GM12878 (cell line): Measurements from ENCODE around the gene VAC14. TPM values are rescaled to one million over a fixed set of nuclear protein-coding genes. Genes with fewer than 3 reads are reported as not detected.

Source experiments
- ATAC-seq: fragments of 200-7000 bp; cut with Tn5 transposase; 3 replicates; pipeline ENCODE4 v1.9.1; 2020; ENCODE audit warnings: mild to moderate bottlenecking, moderate library complexity
- BruUV-seq: library from RNA; stranded (reverse); fragments of 400-500 nt; replicated peaks from 2 replicates; lab custom pipeline; 2021; lab: Mats Ljungman, UMichigan
- CTCF ChIA-PET: fragments of 300-600 bp; sonication (Branson Sonifier 250); formaldehyde crosslinking; extraction: SDS; loops from one replicate; lab custom pipeline; 2021; ENCODE audit warnings: inconsistent platforms; lab: Yijun Ruan, JAX
- POLR2A ChIA-PET: fragments of 350-600 bp; formaldehyde crosslinking; extraction: SDS; loops from one replicate; lab custom pipeline; 2021; ENCODE audit warnings: inconsistent platforms; lab: Charles Lee
- RAD21 ChIA-PET: fragments of 300-600 bp; sonication (Branson Sonifier 250); formaldehyde crosslinking; loops from one replicate; lab custom pipeline; 2023; ENCODE audit warnings: antibody characterized with exemption; ENCODE audit not compliant: unreplicated experiment; lab: Charles Lee
- SMC1A ChIA-PET: fragments of 300-600 bp; sonication (Branson Sonifier 250); formaldehyde crosslinking; loops from one replicate; lab custom pipeline; 2023; ENCODE audit not compliant: unreplicated experiment, uncharacterized antibody; lab: Charles Lee
- DNase-seq: peaks from one replicate; pipeline ENCODE4 v3.0.0-alpha.2; 2011; ENCODE audit warnings: low read depth, low spot score
- FAIRE-seq: peaks from 3 replicates; lab custom pipeline; 2011; peaks lifted over from hg19 to GRCh38; lab: Jason Lieb, UNC
- H2AFZ ChIP-seq: 2 replicates; pipeline ENCODE4 v1.6.0; 2011; ENCODE audit warnings: low read depth, low read length, control low read depth; ENCODE audit not compliant: control insufficient read depth
- H3K27ac ChIP-seq: 2 replicates; pipeline ENCODE4 v1.5.1; 2011; ENCODE audit warnings: control low read depth; ENCODE audit not compliant: control insufficient read depth, insufficient read depth
- H3K27me3 ChIP-seq, 2 experiments: replicated peaks in 1 of 2; 2 replicates each; pipeline versions ENCODE4 v1.6.0 to v1.6.1; 2011; ENCODE audit warnings: low read length in 1 of 2; ENCODE audit not compliant: control insufficient read depth in 2 of 2, insufficient read depth in 2 of 2
- H3K36me3 ChIP-seq, 2 experiments: 2 replicates each; pipeline ENCODE4 v1.5.1; 2011; ENCODE audit warnings: low read length in 1 of 2; ENCODE audit not compliant: control insufficient read depth in 2 of 2, insufficient read depth in 2 of 2
- H3K4me1 ChIP-seq: 2 replicates; pipeline ENCODE4 v1.6.1; 2011; ENCODE audit warnings: mild to moderate bottlenecking, low read length, moderate library complexity, mixed read lengths; ENCODE audit not compliant: control insufficient read depth, insufficient read depth
- H3K4me2 ChIP-seq: 2 replicates; pipeline ENCODE4 v1.6.0; 2011; ENCODE audit warnings: control low read depth; ENCODE audit not compliant: control insufficient read depth, insufficient read depth
- H3K4me3 ChIP-seq: fragments of 200-600 bp; sonication (generic); 2 replicates; pipeline ENCODE4 v1.5.1; 2016
- H3K79me2 ChIP-seq: 2 replicates; pipeline ENCODE4 v1.6.0; 2011; ENCODE audit warnings: low read length; ENCODE audit not compliant: control insufficient read depth, insufficient read depth
- H3K9ac ChIP-seq: 2 replicates; pipeline ENCODE4 v1.8.0; 2011; ENCODE audit warnings: low read length, control low read depth, mixed read lengths; ENCODE audit not compliant: control insufficient read depth, insufficient read depth
- H3K9me3 ChIP-seq: replicated peaks from 3 replicates; pipeline ENCODE4 v1.5.1; 2011; ENCODE audit warnings: mild to moderate bottlenecking, low read length; ENCODE audit not compliant: control insufficient read depth, insufficient read depth
- H4K20me1 ChIP-seq: 2 replicates; pipeline ENCODE4 v1.6.0; 2011; ENCODE audit not compliant: control insufficient read depth, insufficient read depth
- BCLAF1 ChIP-seq: fragments of 450-650 bp; IDR thresholded peaks from 2 replicates; pipeline ENCODE4 v1.6.1; 2017; ENCODE audit warnings: antibody characterized with exemption, mild to moderate bottlenecking, moderate library complexity
- CHD1 ChIP-seq: IDR thresholded peaks from 2 replicates; pipeline ENCODE4 v1.6.1; 2012; ENCODE audit warnings: low read depth, low read length, improper control_type of control experiment
- HSF1 ChIP-seq: fragments of 150-350 bp; IDR thresholded peaks from 2 replicates; pipeline ENCODE4 v1.6.1; 2014; ENCODE audit warnings: mild to moderate bottlenecking, low read depth, low read length
- IKZF1 ChIP-seq: fragments of 450-650 bp; conservative IDR thresholded peaks from 2 replicates; pipeline ENCODE4 v1.6.1; 2017; ENCODE audit warnings: antibody characterized with exemption, mild to moderate bottlenecking
- IRF4 ChIP-seq: IDR thresholded peaks from 2 replicates; pipeline ENCODE4 v1.6.1; 2011; ENCODE audit warnings: low read depth, low read length
- KLF5 ChIP-seq: fragments of 450-650 bp; IDR thresholded peaks from 2 replicates; pipeline ENCODE4 v1.6.1; 2014; ENCODE audit warnings: mild to moderate bottlenecking; ENCODE audit not compliant: partially characterized antibody
- MYB ChIP-seq: fragments of 150-350 bp; IDR thresholded peaks from 2 replicates; pipeline ENCODE4 v1.6.1; 2014; ENCODE audit warnings: mild to moderate bottlenecking, low read depth, low read length, borderline replicate concordance
- NRF1 ChIP-seq: conservative IDR thresholded peaks from 2 replicates; pipeline ENCODE4 v1.6.1; 2011; ENCODE audit warnings: mild to moderate bottlenecking, low read depth, low read length, improper control_type of control experiment
- PBX3 ChIP-seq: IDR thresholded peaks from 2 replicates; pipeline ENCODE4 v1.6.1; 2011; ENCODE audit warnings: mild to moderate bottlenecking, low read depth, low read length, moderate library complexity; ENCODE audit not compliant: insufficient replicate concordance
- PML ChIP-seq: IDR thresholded peaks from 2 replicates; pipeline ENCODE4 v1.6.1; 2012; ENCODE audit warnings: low read length, inconsistent platforms
- POLR2A ChIP-seq: IDR thresholded peaks from 2 replicates; pipeline ENCODE4 v1.6.1; 2011; ENCODE audit warnings: low read depth, mild to moderate bottlenecking, low read length
- POLR2AphosphoS5 ChIP-seq: IDR thresholded peaks from 2 replicates; pipeline ENCODE4 v1.6.1; 2011; ENCODE audit warnings: mild to moderate bottlenecking, low read length, inconsistent platforms
- RCOR1 ChIP-seq: conservative IDR thresholded peaks from 2 replicates; pipeline ENCODE4 v1.6.1; 2012; ENCODE audit warnings: low read depth, low read length, improper control_type of control experiment
- RUNX3 ChIP-seq: IDR thresholded peaks from 2 replicates; pipeline ENCODE4 v1.6.1; 2012; ENCODE audit warnings: low read length, inconsistent platforms
- SMAD1 ChIP-seq: fragments of 450-650 bp; IDR thresholded peaks from 2 replicates; pipeline ENCODE4 v1.6.1; 2018; ENCODE audit warnings: mild to moderate bottlenecking, low read depth; ENCODE audit not compliant: partially characterized antibody
- SUPT20H ChIP-seq: IDR thresholded peaks from 2 replicates; pipeline ENCODE4 v1.6.1; 2011; ENCODE audit warnings: low read depth, mild to moderate bottlenecking, low read length, moderate library complexity, borderline replicate concordance; ENCODE audit not compliant: control insufficient read depth
- WRNIP1 ChIP-seq: IDR thresholded peaks from 2 replicates; pipeline ENCODE4 v1.6.1; 2011; ENCODE audit warnings: low read depth, low read length, improper control_type of control experiment, borderline replicate concordance
- WGBS: methylation state at CpG from one replicate; pipeline ENCODE4 v1.1.6; 2016; ENCODE audit warnings: low lambda C conversion rate; ENCODE audit not compliant: insufficient replicate concordance, insufficient coverage; ENCODE audit errors: missing lambda C conversion rate; 5-methylcytosine and 5-hydroxymethylcytosine counted together
- in situ Hi-C: fragments of 300-500 bp; cut with MboI; formaldehyde crosslinking; loops from 9 replicates; pipeline ENCODE4 v1.14.3; 2018; ENCODE audit warnings: mixed read lengths
- intact Hi-C: fragments of 100-400 bp; cut with micrococcal nuclease; formaldehyde crosslinking; loops from one replicate; pipeline ENCODE4 v1.14.2; 2022; ENCODE audit not compliant: unreplicated experiment
- polyA plus RNA-seq, 11 experiments: library from polyadenylated mRNA; depleted of rRNA in 4 of 11; unstranded in 6 of 11; stranded (reverse) in 5 of 11; fragments of >200 nt; fragmentation: Nextera tagmentation in 4 of 11; fragmentation: Illumina TruSeq in 1 of 11; extraction: Ambion mirVana in 4 of 11; extraction: Trizol in 1 of 11; gene quantifications; 1 replicate in 1 of 11; 2 replicates in 10 of 11; pipeline versions ENCODE4 v1.2.1 to v1.2.3, GENCODE V29; 2011 to 2016; ENCODE audit warnings: inconsistent platforms in 2 of 11, missing spikeins in 2 of 11, low read depth in 1 of 11
- total RNA-seq, 4 experiments: library from RNA; depleted of rRNA in 3 of 4; stranded (reverse); fragments of >200 nt in 3 of 4; fragmentation: Illumina TruSeq in 1 of 4; extraction: Trizol in 1 of 4; gene quantifications; 2 replicates each; pipeline versions ENCODE4 v1.2.1 to v1.2.3, GENCODE V29; 2013 to 2021

Gene VAC14
- total and polyA plus RNA-seq, 10 of the 15 experiments (the other 5 are each of a cell fraction or from before 2014, with no cell fraction given) = 1.3 to 45.5 (median 25.5) TPM

DNA sequence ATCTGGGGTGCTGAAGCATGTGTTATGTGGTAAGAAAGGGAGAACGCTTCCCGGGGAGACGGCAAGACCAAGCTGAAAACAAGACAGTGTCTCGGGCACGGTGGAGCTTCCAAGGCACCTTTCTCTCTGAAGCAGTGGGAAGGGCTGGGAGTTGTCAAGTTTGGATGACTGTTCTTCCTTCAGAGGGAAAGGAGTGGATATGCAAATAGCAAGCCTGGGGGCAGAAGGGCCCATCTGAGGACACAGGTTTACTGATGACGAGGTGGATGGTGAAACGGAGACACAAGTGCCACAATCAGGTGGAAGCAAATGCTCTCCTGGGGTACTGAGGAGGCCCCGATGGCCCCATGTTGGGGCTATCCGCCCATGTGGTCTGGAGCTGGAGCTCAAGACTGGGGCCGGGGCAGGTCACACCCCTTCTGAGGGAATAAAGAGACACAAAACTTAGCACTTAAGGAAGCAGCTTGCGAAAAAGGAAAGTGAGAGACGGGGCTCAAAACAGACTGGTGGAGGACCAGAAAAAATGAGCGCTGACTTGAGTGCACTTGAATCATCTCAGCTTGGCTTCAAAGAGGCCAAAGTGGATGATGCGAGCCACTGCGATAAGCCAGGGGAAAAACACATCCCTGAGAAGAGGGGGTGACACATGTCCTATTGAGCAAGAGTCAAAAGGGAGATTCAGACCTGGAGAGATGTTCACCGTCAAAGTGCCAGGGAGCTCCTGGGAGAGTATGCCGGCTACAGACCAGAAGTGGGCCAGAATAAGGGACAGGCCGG, 80.3 kb downstream of the VAC14 start:
- Histone ChIP-seq H2AFZ (no peak overlapping the region), H3K27me3 (no peaks in the 10 kb centered on the region), H3K36me3 (no peaks in the 10 kb centered on the region; a peak in 2 of 4 replicates), H4K20me1 (no peaks in the 10 kb centered on the region)
- RAD21 ChIA-PET = no interaction called here
- 99% methylated on average over 18 of the region's 18 CpGs for WGBS
- FAIRE-seq = no peak
- no peak for TF ChIP-seq POLR2AphosphoS5
- TF ChIP-seq MYB = no peak
- TF ChIP-seq HSF1 = no peak
- TF ChIP-seq BCLAF1 = no peak
- no peak for TF ChIP-seq RUNX3
- no peak for TF ChIP-seq POLR2A
- no peak for TF ChIP-seq NRF1
- no peak for TF ChIP-seq IKZF1
- TF ChIP-seq KLF5 = no peak
- no peak for TF ChIP-seq PBX3
- no peak for TF ChIP-seq CHD1
- no peak for TF ChIP-seq RCOR1
- TF ChIP-seq SUPT20H = no peak
- no peak for TF ChIP-seq IRF4
- TF ChIP-seq WRNIP1 = no peak
- no peak for TF ChIP-seq SMAD1
- no peak for TF ChIP-seq PML
- TF ChIP-seq, all 136 proteins: peak for 0
- H3K27ac ChIP-seq = no peak overlapping the region
- BruUV-seq = no TSS peak
- no peak overlapping the region for H3K9ac ChIP-seq
- CTCF ChIA-PET = no interaction called here
- in situ Hi-C loops (no loop called here), intact Hi-C loops (no loop called here)
- H3K4me2 ChIP-seq = no peak overlapping the region
- H3K79me2 ChIP-seq = no peaks in the 10 kb centered on the region
- DNase-seq (no peak), ATAC-seq (no peak)
- POLR2A ChIA-PET = no interaction called here
- SMC1A ChIA-PET = no interaction called here
- no peak overlapping the region for H3K4me3 ChIP-seq
- H3K9me3 ChIP-seq = no peaks in the 10 kb centered on the region
- no peaks in the 10 kb centered on the region for H3K4me1 ChIP-seq
